GM19238 (cell line): ENCODE results near the gene PTPRG.

Experiments
- DNase-seq: peaks from one replicate; pipeline ENCODE4 v3.0.0; 2011; ENCODE audit warnings: low spot score; ENCODE audit not compliant: insufficient read length

The PTPRG gene

GRCh38 chr3:61885414-61885813, 324.0 kb downstream of the PTPRG start:
- DNase-seq = no peak

- DNase-seq = no peak
These were observed 325.8 kb downstream of the PTPRG start for GRCh38 chr3:61887206-61887605.

DNA sequence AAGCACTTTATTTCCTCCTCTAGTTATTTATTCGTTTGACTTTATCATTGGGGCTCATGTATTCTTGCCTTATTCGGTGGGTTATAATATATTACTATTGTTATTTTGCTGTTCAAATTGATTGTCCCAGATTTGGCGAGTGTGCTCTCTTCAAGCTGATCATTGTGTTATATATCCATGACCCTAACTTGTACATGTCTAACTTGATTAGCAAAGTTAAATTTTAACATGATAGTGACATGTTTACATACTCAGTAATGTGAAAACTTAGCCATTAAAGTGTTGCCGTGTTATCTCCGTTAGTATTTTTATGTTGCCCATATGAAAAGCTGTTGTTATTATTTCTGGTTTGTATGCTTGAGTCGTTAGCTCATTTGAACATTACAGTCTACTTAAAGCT, 327.9 kb downstream of the PTPRG start:
- no peak for DNase-seq

- no peak for DNase-seq
These were observed 328.8 kb downstream of the PTPRG start for GRCh38 chr3:61890167-61890566.

- no peak for DNase-seq
These were observed 329.2 kb downstream of the PTPRG start for GRCh38 chr3:61890586-61890985.

DNA sequence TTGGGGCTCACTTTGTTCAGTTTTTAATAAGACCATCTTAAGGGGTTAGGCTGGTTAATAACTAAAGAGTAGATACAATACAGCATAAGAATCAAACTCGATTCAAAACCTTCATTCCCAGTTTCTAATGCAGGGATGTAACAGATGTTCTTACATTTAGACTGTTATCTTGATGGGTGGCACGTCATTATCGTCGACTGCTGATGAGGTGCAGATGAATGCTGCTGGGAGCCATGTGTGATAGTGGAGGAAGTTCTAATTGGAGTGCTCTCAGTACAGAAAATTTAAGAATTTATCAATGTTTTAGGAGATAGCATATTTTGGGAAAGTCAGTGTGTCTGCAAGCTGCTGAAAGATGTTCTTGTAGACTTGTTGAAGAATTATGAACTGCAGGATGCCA, 331.5 kb downstream of the PTPRG start:
- DNase-seq = no peak

DNA sequence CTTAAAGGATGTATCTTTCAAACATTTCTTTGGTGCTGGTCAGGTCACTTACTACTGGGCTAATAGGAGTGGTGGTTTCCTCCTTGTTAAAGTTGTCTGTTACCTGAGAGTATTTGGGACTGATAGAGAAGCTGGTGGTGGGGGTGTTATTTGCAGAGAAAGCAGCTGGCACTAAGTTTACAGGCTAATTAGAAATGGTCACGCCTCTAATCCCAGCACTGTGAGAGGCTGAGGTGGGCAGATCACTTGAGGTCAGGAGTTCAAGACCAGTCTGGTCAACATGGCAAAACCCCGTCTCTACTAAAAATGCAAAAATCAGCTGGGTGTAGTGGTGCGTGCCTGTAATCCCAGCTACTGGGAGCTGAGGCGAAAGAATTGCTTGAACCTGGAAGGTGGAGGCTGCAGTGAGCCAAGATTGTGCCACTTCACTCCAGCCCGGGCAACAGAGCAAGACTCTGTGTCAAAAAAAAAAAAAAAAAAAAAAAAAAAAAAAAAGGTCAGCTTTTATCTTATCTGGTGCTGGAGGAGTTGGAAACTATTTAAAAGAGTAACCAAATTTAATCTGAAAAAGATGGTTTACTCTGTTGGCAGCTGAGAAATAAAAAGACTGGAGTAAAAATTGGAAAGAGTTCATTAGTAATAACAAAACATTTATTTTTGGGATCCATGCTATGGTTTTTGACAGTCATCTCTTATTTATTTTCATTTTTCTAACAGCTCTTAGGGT, 332.6 kb downstream of the PTPRG start:
- no peak for DNase-seq

DNA sequence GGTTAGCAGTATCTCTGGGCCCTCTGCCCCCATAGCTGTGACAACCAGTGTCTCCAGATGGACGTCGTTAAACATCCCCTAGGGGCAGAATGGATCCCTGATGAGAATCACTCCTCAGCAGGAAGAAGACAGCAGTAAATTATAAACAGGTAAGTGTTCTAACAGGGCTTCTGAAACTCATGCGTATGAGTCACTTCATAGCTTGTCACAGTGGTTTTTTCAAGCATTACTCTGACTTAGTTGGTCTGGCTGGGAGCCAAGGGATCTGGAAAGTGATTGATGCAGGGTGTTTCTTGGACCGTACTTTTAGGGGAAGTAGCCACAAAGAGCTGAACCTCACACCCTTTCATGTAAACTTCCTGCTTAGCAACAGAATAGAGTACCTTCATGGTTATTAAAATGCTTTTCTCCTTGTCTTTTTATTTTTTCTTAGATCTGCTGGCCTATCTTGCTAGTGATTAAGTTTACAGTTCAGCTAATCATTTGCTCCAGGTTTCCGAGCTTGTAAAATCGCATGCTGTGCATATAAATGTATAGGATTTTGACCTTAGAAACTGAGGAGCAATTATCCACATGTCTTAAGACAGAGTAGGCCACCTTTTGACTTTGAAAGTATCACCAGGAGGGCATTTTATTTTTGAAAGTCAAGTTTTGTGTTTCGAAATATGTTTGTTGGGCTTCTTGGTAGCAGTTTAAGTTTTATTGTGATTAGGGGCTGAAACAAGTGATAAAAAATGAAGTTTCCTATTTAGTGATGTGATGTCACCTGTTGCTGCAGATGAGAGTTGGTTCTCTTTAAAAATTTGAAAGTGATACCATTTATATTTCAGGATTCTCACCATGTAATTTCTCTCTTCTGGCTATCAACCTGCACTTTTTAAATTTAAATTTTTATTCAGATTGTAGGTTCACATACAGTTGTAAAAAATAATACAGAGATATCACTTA, 333.9 kb downstream of the PTPRG start:
- peak; percentile 52 for DNase-seq

DNA sequence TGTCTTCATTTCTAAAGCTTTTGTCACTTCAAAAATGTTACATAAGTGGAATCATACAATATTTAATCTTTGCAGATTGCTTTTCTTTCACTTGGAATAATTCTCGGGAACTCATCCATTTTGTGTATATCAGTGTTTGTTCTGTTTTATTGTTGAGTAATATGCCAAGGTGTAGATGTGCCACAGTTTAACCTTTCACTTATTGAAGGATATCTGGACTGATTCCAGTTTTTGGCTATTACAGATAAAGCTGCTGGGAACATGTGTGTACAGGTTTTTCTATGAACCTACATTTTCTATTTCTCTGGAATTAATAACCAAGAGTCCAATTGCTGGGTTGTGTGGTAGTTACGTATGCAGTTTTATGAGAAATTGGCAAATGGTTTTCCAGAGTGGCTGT, 334.9 kb downstream of the PTPRG start:
- DNase-seq = no peak

DNA sequence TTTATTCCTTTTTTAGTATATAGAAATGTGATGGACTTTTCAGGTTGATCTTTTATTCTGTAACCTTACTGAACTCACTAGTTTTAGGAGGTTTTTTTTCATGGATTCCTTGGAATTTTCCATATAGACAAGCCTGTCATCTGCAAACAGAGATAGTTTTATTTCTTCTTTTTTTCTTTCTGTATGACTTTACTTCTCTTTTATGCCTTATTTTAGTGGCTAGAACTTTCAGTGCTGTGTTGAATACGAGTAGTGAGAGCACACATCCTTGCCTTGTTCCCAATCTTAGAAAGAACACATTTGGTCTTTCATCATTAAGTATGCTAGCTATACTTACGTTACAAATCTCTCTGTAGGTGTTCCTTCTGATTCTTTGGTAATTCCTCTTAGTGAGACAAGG, 336.5 kb downstream of the PTPRG start:
- DNase-seq = no peak

DNA sequence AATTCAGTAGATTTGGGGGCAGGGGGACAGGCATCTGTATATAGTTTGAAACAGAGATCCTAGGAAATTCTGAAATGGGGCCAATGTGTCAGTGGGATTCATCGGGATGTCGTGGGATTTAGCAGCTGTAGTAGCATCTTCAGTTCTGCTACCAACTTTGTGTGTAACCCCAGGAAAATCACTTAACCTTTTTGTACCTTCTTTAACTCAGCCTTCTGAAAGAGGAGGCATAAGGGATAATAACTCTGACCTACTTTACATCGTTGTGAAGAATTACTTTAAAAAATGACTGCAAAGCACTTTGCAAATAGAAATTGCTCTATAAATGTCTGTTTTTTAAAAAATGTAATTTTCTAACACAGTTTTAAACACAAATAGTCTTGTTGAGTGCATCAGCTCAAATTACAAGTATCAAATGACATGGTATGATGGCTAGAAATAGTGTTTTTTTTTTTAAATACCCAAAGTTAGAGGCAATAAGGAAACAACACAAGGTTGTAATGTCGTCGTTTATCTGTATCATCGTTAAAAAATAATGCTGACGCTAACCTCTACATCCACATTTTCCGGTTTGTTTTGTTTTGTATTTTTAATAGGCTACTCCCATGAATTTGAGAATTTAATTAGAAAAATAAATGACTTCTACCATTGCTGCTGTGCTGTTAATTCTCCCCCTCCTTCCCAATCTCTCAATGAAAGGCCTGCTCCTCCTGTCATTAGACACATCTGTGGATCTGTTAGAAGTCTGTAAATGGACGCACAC, 338.5 kb downstream of the PTPRG start:
- no peak for DNase-seq

DNA sequence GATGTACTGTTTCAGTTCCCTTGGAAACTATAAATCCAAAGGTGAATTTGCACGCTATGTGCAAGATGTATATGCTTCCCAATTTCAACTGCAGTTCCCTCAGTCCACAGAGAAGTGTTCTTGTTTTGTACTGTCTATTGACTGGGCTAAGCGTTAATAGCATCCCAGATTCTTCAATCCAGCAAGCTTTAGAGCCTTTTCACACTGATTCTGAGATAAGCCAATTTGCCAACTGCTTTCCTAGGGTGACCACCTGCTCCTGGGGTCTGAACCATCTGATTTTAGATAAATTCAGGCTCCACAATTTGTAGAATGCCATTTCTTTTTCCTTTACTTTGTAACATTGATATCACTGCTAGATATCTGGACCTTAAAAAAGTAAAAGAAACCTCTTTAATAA, 340.1 kb downstream of the PTPRG start:
- no peak for DNase-seq

DNA sequence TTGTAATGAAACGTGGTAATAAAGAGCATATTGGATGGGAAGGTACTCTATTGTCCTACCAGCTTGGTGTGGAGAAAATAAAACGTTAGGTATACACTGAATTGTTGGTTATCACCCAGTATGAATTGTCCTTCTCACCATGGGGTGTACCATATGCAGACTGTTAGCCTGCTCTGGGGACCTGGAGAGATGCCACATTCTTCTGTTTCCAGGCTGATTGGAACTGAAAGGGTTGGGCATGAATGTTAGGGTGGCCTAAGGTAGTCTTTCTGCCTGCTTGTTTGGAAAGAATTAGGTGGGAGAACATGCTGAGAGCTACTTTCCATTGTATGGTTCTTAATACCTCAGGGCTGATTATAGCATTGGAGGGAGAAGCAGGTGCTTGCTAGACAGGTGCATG, 340.6 kb downstream of the PTPRG start:
- DNase-seq = no peak

DNA sequence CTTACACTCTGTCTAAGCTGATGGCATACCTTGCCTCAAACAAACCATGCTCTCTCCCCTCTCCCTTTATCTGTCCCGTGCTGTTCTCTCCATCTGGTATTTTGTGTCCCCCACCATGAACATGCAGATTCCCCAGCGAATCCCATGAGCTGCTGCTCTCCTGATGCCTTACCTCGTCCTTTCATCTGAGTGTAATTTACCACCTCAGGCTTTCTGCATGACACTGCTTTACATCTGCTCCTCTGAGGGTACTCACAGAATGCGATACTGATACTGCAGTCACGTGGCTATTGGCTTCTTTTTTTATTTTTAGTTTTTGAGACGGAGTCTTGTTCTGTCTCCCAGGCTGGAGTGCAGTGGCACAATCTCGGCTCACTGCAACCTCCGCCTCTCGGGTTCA, 341.7 kb downstream of the PTPRG start:
- no peak for DNase-seq

GRCh38 chr3:61903931-61904657, 342.7 kb downstream of the PTPRG start:
- DNase-seq = no peak

- DNase-seq = no peak
These were observed 345.9 kb downstream of the PTPRG start for GRCh38 chr3:61907210-61907795.

- no peak for DNase-seq
These were observed 347.0 kb downstream of the PTPRG start for GRCh38 chr3:61908382-61908781.

DNA sequence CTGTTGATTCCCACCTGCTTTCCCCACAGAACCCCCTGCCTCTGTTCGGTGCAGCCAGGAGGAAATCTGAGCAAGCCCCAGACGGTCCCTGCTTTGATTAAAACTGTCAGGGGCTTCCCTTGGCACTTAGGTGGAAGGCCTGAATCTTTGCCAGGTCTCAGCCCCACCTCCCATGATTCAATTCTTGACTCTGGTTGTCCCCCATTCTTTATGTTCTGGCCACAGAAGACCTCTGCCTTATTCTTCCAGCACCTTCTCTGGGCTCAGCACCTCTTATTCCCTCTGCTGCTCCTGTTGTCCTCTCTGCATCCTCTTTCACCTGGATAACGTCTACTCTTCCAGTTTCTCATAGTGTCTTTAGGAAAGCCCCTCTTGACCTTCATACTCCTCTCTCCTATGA, 349.4 kb downstream of the PTPRG start:
- DNase-seq = no peak

DNA sequence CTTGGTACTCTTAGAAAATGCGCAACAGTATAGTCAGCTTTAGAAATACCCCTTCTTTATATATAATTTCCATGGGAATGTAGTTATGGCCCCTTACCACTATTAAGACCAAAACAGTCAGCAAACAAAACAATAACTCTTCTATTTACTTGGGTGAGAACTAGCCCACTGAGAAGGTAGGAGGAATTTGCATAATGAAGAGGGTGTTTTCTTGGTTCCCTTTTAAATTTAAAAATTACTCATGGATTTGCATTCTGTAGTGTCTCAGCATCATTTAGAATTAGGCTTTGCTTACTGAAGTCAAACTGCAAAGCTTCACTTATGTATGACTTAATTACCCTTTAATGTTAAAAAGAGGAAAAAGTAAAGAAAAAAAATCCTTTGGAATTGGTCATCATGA, 350.8 kb downstream of the PTPRG start:
- peak; percentile 11 for DNase-seq

DNA sequence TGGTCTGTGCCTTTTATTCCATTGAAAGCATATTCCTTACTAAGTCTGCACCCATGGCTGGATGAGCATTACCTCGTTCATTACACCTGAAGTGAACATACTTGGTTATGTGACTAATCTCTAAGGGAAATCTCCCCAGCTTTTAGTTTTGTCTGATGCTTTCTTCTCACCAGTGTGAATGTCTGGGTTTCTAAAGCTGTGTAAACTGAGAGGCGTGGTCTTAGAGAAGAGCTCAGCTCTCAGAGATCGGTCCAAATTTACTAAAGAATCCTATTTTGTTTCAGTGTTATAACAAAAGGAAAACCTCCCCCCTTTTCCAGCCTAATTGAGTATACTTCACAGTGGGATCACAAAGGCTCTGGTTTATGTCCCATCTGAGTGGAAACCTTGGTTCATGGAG, 352.3 kb downstream of the PTPRG start:
- no peak for DNase-seq

DNA sequence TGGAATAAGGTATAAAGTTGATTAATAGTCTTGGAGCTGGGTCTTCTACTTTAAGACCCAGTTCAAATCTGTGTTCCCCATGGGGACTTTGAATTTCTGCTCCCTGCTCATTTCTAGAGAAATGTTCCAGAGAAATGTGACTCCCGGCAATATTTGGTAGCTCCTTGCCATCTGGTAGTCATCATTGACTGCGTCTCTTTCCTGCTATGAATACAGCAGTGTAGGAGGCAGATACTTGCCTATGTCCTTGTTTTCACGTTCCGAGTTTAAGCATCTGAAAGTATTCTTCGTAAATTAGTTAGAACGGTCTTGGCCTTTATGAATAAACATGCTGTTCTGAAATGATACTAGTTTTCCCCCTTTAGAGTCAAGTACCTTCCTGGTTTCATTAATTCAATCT, 352.9 kb downstream of the PTPRG start:
- no peak for DNase-seq
